Activated naive CD4-positive, alpha-beta T cell treated with anti-CD3 and anti-CD28 coated beads, Interleukin-2, amount 50 U/mL, for 72 hours (primary cell): ENCODE results near the gene DNAH10. TPM values are rescaled to one million over a fixed set of nuclear protein-coding genes. Genes with fewer than 3 reads are reported as not detected.

Experiments used
- total RNA-seq, 2 donors: library from RNA; stranded (reverse); gene quantifications; one replicate each; pipeline ENCODE4 v1.2.3, GENCODE V29; 2022

DNAH10 gene
- total RNA-seq, 2 donors from 2014 or later: 0.27 to 1.0 TPM

Other genes starting within 250 kb of the DNAH10 start
- gene RILPL1, start 228.6 kb upstream of the DNAH10 start, total RNA-seq: 1 to 10 TPM; 3.2 to 3.9 TPM
- 100 to 1,000 TPM; 102 to 129 TPM for gene TMED2, start 177.7 kb upstream of the DNAH10 start, total RNA-seq
- gene DDX55, start 160.2 kb upstream of the DNAH10 start, total RNA-seq: 10 to 100 TPM; 40.8 to 57.4 TPM
- gene EIF2B1, start 128.6 kb upstream of the DNAH10 start, total RNA-seq: 10 to 100 TPM; 63.3 to 70.9 TPM
- gene GTF2H3, start 128.5 kb upstream of the DNAH10 start, total RNA-seq: 10 to 100 TPM; 35.2 to 58.3 TPM
- 1 to 10 TPM; 4.3 to 6.6 TPM for gene TCTN2, start 91.2 kb upstream of the DNAH10 start, total RNA-seq
- 100 to 1,000 TPM in 1 of 2 donors, 10 to 100 TPM in 1; 64.5 to 128 TPM for gene ATP6V0A2, start 49.9 kb upstream of the DNAH10 start, total RNA-seq
- gene CCDC92, start 210.5 kb downstream of the DNAH10 start, total RNA-seq: 10 to 100 TPM in 1 of 2 donors, 1 to 10 TPM in 1; 2.6 to 13.7 TPM
- gene ZNF664, start 210.9 kb downstream of the DNAH10 start, total RNA-seq: 10 to 100 TPM; 30.5 to 51.1 TPM